ENCODE data around the gene USP49.

USP49 gene

DNA sequence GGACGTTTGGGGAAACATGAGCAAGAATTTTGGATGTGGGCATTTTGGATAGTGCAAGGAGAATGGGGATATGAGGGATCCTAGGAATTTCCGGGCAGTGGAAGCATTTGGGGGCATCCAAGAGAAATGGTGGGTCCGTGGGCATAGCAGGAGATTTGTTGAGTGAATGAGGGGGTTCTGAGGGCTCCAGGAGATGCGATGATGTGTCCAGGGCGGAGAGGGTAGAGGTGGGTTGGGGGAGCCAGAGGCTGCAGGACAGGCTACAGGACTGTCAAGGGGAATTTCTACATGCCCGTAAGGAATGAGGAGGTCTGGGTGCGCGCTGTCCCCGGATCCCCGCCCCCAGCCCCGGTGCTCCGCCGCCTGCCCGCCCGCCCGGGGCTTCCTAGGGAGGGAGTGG is 115.8 kb downstream of the USP49 start:
- peak overlapping the region; percentile 59 for H3K4me3 ChIP-seq (ENCODE audit: low read depth, low read length)
- no peaks in the 10 kb centered on the region for H3K9me3 ChIP-seq (ENCODE audit: control insufficient read depth, insufficient read depth, low read depth, low read length)
- no peak overlapping the region; the same call in 1 of the 2 replicates for H3K27ac ChIP-seq (ENCODE audit: extremely low read depth, low read depth, low read length)
- CTCF ChIA-PET: interaction anchor here (0.9 to 10.9 kb wide), 2 partner anchors 46 to 265 kb away, joined by 3 to 192 read pairs; no protein-coding TSS in a partner anchor
- peaks cover 6% of the 10 kb centered on the region for H3K4me1 ChIP-seq (ENCODE audit: control insufficient read depth, insufficient read depth, low read length)
- peaks cover 4 to 27% of the 10 kb centered on the region in 2 experiments; a peak in 1 of 3 replicates for H3K36me3 ChIP-seq (ENCODE audit: control insufficient read depth in 2 of 2, insufficient read depth in 1 of 2, low read length in 2 of 2)
- no peak for TF ChIP-seq ZNF138 (tag by site-specific recombination; IDR thresholded peaks at IDR 0.05; ENCODE audit: borderline replicate concordance)
- TF ChIP-seq EGR2 (tag by site-specific recombination; IDR thresholded peaks at IDR 0.05; ENCODE audit: low read depth): 0 out of 2 replicates have a peak, but pooled peaks have one; percentile 12
- peak; percentile 29; the same call in 1 of the 2 replicates for TF ChIP-seq ZBTB20 (tag by site-specific recombination; IDR thresholded peaks at IDR 0.05)
- no peak for TF ChIP-seq ZNF157 (tag by site-specific recombination; IDR thresholded peaks at IDR 0.05)
- no peak for TF ChIP-seq WT1 (tag by site-specific recombination; IDR thresholded peaks at IDR 0.05)
- TF ChIP-seq HOXC10 (CRISPR knock-in tag; IDR thresholded peaks at IDR 0.05): 0 out of 2 replicates have a peak, but pooled peaks have one; percentile 34
- TF ChIP-seq, protein P1, sequence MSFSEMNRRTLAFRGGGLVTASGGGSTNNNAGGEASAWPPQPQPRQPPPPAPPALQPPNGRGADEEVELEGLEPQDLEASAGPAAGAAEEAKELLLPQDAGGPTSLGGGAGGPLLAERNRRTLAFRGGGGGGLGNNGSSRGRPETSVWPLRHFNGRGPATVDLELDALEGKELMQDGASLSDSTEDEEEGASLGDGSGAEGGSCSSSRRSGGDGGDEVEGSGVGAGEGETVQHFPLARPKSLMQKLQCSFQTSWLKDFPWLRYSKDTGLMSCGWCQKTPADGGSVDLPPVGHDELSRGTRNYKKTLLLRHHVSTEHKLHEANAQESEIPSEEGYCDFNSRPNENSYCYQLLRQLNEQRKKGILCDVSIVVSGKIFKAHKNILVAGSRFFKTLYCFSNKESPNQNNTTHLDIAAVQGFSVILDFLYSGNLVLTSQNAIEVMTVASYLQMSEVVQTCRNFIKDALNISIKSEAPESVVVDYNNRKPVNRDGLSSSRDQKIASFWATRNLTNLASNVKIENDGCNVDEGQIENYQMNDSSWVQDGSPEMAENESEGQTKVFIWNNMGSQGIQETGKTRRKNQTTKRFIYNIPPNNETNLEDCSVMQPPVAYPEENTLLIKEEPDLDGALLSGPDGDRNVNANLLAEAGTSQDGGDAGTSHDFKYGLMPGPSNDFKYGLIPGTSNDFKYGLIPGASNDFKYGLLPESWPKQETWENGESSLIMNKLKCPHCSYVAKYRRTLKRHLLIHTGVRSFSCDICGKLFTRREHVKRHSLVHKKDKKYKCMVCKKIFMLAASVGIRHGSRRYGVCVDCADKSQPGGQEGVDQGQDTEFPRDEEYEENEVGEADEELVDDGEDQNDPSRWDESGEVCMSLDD (tag by site-specific recombination; IDR thresholded peaks at IDR 0.05): peak; percentile 60; the same call in 1 of the 2 replicates
- POLR2A ChIA-PET: interaction anchor here (1.0 kb wide), 1 partner anchor 45 kb away, joined by 6 read pairs; no protein-coding TSS in a partner anchor

DNA sequence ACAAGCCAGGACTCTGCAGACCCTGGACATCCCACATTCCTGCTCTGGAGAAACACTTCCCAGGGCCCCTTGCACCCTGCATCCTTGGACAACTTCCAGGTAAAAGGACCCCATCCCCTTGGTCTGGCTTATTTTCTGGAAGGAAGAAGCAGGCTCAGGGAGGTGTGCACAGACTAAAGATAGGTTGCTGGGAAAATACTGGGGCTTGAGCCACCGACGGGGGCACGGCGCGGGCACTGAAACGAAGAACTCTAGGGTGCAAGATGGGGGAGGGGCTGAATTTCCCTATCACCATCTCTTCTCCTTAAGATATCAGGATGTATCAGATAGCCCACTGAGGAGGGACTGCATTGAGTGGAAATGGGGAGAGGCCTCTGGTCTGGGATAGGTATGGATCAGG is 116.3 kb downstream of the USP49 start:
- H3K36me3 ChIP-seq (ENCODE audit: control insufficient read depth in 2 of 2, insufficient read depth in 1 of 2, low read length in 2 of 2): peaks cover 4 to 26% of the 10 kb centered on the region in 2 experiments; a peak in 2 of 3 replicates
- H3K9me3 ChIP-seq (ENCODE audit: control insufficient read depth, insufficient read depth, low read depth, low read length): no peaks in the 10 kb centered on the region
- H3K4me3 ChIP-seq (ENCODE audit: low read depth, low read length): peak overlapping the region; percentile 59; the same call in 1 of the 2 replicates
- H3K4me1 ChIP-seq (ENCODE audit: control insufficient read depth, insufficient read depth, low read length): peaks cover 6% of the 10 kb centered on the region
- CTCF ChIA-PET: interaction anchor here (0.6 to 5.3 kb wide), 14 partner anchors 8 to 411 kb away, joined by 3 to 73 read pairs (median 4); partner anchors contain the start of genes BYSL, MED20, TFEB and TOMM6
- no peak overlapping the region for H3K27ac ChIP-seq (ENCODE audit: extremely low read depth, low read depth, low read length)
- POLR2A ChIA-PET: interaction anchor here (0.9 kb wide), 1 partner anchor 8 kb away, joined by 4 read pairs; no protein-coding TSS in a partner anchor
- TF ChIP-seq ZNF335 (tag by site-specific recombination; conservative IDR thresholded peaks at IDR 0.05) (peak; percentile 28; the same call in 1 of the 2 replicates), ZNF37A (tag by site-specific recombination; IDR thresholded peaks at IDR 0.05) (no peak)

DNA sequence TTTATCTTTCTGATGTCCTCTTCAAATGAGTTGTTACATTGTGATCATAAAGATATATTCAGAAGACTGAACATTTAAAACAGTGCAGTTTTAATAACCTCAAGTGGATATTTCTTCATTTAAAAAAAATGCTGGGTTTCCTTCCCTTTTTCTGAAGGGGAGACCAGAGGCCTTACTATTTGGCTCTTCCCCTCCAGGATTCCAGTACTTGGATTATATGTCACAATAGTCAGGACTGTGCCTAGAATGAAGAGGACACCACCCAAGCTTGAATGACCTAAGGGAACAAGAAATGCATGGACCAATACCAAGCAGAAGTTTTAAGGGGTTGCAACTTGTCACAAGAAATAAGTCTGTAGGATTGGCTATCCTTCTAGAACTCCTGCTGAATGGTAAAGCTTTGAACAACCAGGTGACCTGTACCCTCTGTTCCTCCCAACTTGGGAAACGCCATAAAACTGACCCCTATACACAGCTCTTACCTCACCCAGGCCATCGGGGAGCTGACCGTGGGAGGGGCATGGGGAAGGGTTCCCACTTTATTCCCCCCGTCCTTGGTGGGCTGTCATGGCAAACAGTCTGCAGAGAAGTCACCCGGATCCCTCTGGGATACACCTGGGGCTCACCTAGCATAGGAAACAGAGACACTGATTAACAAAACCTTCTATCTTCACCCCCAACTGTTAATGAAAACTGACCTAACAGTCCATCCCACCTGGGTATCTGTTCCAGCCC is 117.5 kb downstream of the USP49 start:
- Histone ChIP-seq H3K27ac (ENCODE audit: extremely low read depth, low read depth, low read length) (no peak overlapping the region), H3K4me1 (ENCODE audit: control insufficient read depth, insufficient read depth, low read length) (peaks cover 6% of the 10 kb centered on the region), H3K9me3 (ENCODE audit: control insufficient read depth, insufficient read depth, low read depth, low read length) (no peaks in the 10 kb centered on the region), H3K36me3 (ENCODE audit: control insufficient read depth in 2 of 2, insufficient read depth in 1 of 2, low read length in 2 of 2) (peaks cover 4 to 33% of the 10 kb centered on the region in 2 experiments; a peak in 2 of 3 replicates), H3K4me3 (ENCODE audit: low read depth, low read length) (no peak overlapping the region)
- no peak for TF ChIP-seq KLF7 (tag by site-specific recombination; IDR thresholded peaks at IDR 0.05; ENCODE audit: borderline replicate concordance)
- no peak for TF ChIP-seq PRDM1 (tag by site-specific recombination; IDR thresholded peaks at IDR 0.05)
- no peak for TF ChIP-seq ZNF239 (tag by site-specific recombination; IDR thresholded peaks at IDR 0.05)
- no peak for TF ChIP-seq ZNF146 (tag by site-specific recombination; IDR thresholded peaks at IDR 0.05)
- TF ChIP-seq ZNF585B (tag by site-specific recombination; IDR thresholded peaks at IDR 0.05): no peak
- TF ChIP-seq ZBTB8A (tag by site-specific recombination; IDR thresholded peaks at IDR 0.05): no peak
- no peak for TF ChIP-seq ZNF629 (tag by site-specific recombination; IDR thresholded peaks at IDR 0.05)
- TF ChIP-seq ZSCAN23 (tag by site-specific recombination; IDR thresholded peaks at IDR 0.05): no peak
- no peak for TF ChIP-seq ZNF311 (tag by site-specific recombination; IDR thresholded peaks at IDR 0.05; ENCODE audit: borderline replicate concordance)
- no peak for TF ChIP-seq ZNF391 (tag by site-specific recombination; IDR thresholded peaks at IDR 0.05; ENCODE audit: borderline replicate concordance, low read depth)
- no peak for TF ChIP-seq YY1 (tag by site-specific recombination; IDR thresholded peaks at IDR 0.05)
- no peak for TF ChIP-seq BCL11A (tag by site-specific recombination; IDR thresholded peaks at IDR 0.05; ENCODE audit: low read depth)
- TF ChIP-seq, protein P2, sequence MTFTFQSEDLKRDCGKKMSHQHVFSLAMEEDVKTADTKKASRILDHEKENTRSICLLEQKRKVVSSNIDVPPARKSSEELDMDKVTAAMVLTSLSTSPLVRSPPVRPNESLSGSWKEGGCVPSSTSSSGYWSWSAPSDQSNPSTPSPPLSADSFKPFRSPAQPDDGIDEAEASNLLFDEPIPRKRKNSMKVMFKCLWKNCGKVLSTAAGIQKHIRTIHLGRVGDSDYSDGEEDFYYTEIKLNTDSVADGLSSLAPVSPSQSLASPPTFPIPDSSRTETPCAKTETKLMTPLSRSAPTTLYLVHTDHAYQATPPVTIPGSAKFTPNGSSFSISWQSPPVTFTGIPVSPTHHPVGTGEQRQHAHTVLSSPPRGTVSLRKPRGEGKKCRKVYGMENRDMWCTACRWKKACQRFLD (tag by site-specific recombination; IDR thresholded peaks at IDR 0.05): no peak
- TF ChIP-seq ZNF214 (tag by site-specific recombination; IDR thresholded peaks at IDR 0.05; ENCODE audit: borderline replicate concordance): no peak
- no peak for TF ChIP-seq MZF1 (tag by site-specific recombination; IDR thresholded peaks at IDR 0.05; ENCODE audit: borderline replicate concordance)
- TF ChIP-seq ZNF658 (tag by site-specific recombination; IDR thresholded peaks at IDR 0.05): no peak
- TF ChIP-seq MYNN (tag by site-specific recombination; IDR thresholded peaks at IDR 0.05; ENCODE audit: borderline replicate concordance): no peak
- no peak for TF ChIP-seq ZNF529 (tag by site-specific recombination; IDR thresholded peaks at IDR 0.05; ENCODE audit: insufficient replicate concordance)
- POLR2A ChIA-PET: no interaction called here
- CTCF ChIA-PET: interaction anchor here (0.7 to 5.3 kb wide), 13 partner anchors 9 to 410 kb away, joined by 3 to 73 read pairs (median 6); partner anchors contain the start of genes BYSL, MED20, TFEB and TOMM6

Data from HEK293 (cell line).